H1 (cell line): ENCODE measurements around the gene UMAD1.

Experiments
- ASH2L ChIP-seq: fragments of 200-600, 300-600 bp; sonication (generic); IDR thresholded peaks from one replicate; pipeline ENCODE4 v1.7.1; 2017; ENCODE audit warnings: low read length
- ATF3 ChIP-seq: IDR thresholded peaks from 2 replicates; pipeline ENCODE4 v1.6.1; 2011; ENCODE audit warnings: low read depth, mild to moderate bottlenecking, low read length; ENCODE audit not compliant: insufficient read depth
- CHD2 ChIP-seq: IDR thresholded peaks from 2 replicates; pipeline ENCODE4 v1.6.1; 2012; ENCODE audit warnings: low read length, improper control_type of control experiment
- CTCF ChIP-seq, 3 experiments: IDR thresholded peaks; 1 replicate in 2 of 3; 2 replicates in 1 of 3; pipeline versions ENCODE4 v1.5.1 to v1.6.1; 2011; ENCODE audit warnings: low read length in 3 of 3, mild to moderate bottlenecking in 3 of 3, inconsistent platforms in 2 of 3, low read depth in 1 of 3, moderate library complexity in 1 of 3; ENCODE audit not compliant: insufficient read depth in 1 of 3; ENCODE audit errors: control extremely low read depth in 1 of 3
- EP300 ChIP-seq, 2 experiments: IDR thresholded peaks; 1 replicate in 1 of 2; 2 replicates in 1 of 2; pipeline ENCODE4 v1.6.1; 2011 to 2012; ENCODE audit warnings: low read depth in 2 of 2, low read length in 2 of 2, mild to moderate bottlenecking in 2 of 2, borderline replicate concordance in 1 of 2, inconsistent platforms in 1 of 2, moderate library complexity in 1 of 2
- EZH2 ChIP-seq: fragments of 200-600 bp; sonication (generic); IDR thresholded peaks from 2 replicates; pipeline ENCODE4 v1.7.1; 2012; ENCODE audit warnings: low read depth, mild to moderate bottlenecking, moderate library complexity, low read length, inconsistent platforms; ENCODE audit not compliant: severe bottlenecking
- HDAC2 ChIP-seq, 2 experiments: fragments of 300-600 bp in 1 of 2; sonication (generic) in 1 of 2; IDR thresholded peaks; 2 replicates each; pipeline ENCODE4 v1.6.1; 2011 to 2012; ENCODE audit warnings: low read depth in 2 of 2, low read length in 2 of 2, mild to moderate bottlenecking in 2 of 2, moderate library complexity in 2 of 2, borderline replicate concordance in 1 of 2, inconsistent platforms in 1 of 2
- POLR2AphosphoS5 ChIP-seq: IDR thresholded peaks from 2 replicates; pipeline ENCODE4 v1.6.1; 2011; ENCODE audit warnings: low read depth, low read length
- RFX5 ChIP-seq: IDR thresholded peaks from 2 replicates; pipeline ENCODE4 v1.6.1; 2011; ENCODE audit warnings: low read depth, low read length, improper control_type of control experiment, borderline replicate concordance
- RXRA ChIP-seq: IDR thresholded peaks from 2 replicates; pipeline ENCODE4 v1.6.1; 2011; ENCODE audit warnings: low read depth, mild to moderate bottlenecking, low read length, moderate library complexity; ENCODE audit not compliant: insufficient read depth
- SP4 ChIP-seq: IDR thresholded peaks from 2 replicates; pipeline ENCODE4 v1.6.1; 2012; ENCODE audit warnings: low read length, inconsistent platforms
- SUZ12 ChIP-seq: fragments of 200-600 bp; sonication (generic); IDR thresholded peaks from 2 replicates; pipeline ENCODE4 v1.6.1; 2012; ENCODE audit warnings: mild to moderate bottlenecking, inconsistent platforms, low read length, moderate library complexity, mixed read lengths
- TBP ChIP-seq: IDR thresholded peaks from 2 replicates; pipeline ENCODE4 v1.6.1; 2011; ENCODE audit warnings: low read depth, low read length, improper control_type of control experiment

GRCh38 chr7:7688956-7689355 is 48.4 kb downstream of the UMAD1 start:
- TF ChIP-seq CTCF (IDR thresholded peaks at IDR 0.05; ENCODE audit: control extremely low read depth in 1 of 3, insufficient read depth in 1 of 3, low read depth in 1 of 3, low read length in 3 of 3) (no peak), POLR2AphosphoS5 (no peak), ATF3 (no peak), HDAC2 (IDR thresholded peaks at IDR 0.05; ENCODE audit: borderline replicate concordance in 1 of 2, low read depth in 2 of 2, low read length in 2 of 2) (no peak), RFX5 (no peak), SP4 (no peak), EZH2 (no peak), RXRA (no peak), SUZ12 (no peak), ASH2L (no peak), TBP (no peak), EP300 (IDR thresholded peaks at IDR 0.05; ENCODE audit: borderline replicate concordance in 1 of 2, low read depth in 2 of 2, low read length in 2 of 2) (no peak), CHD2 (no peak)
